GM19240 (cell line): ENCODE measurements around the gene ZNF2.
"Not testable (repeated sequence)": the region's sequence is repeated elsewhere in the genome, so short reads cannot be mapped to it uniquely, and the experiment has no call there.

ENCODE experiments used
- DNase-seq: peaks from one replicate; pipeline ENCODE4 v3.0.0; 2011; ENCODE audit warnings: low spot score; ENCODE audit not compliant: insufficient read length

Gene ZNF2

GRCh38 chr2:95165371-95166064 lies at the start of gene ZNF2:
Gene ZNF2, plus strand, starts transcription at chr2:95165809. Its CDS starts 10,418 bp downstream, at chr2:95176227.
- peak; percentile 97 for DNase-seq

GRCh38 chr2:95121093-95121406 lies 44.6 kb upstream of the ZNF2 start:
- DNase-seq, result no peak

GRCh38 chr2:95121407-95122196 lies 44.0 kb upstream of the ZNF2 start, which contains the start of gene MRPS5:
Gene MRPS5, minus strand, starts transcription at chr2:95121808. Its CDS starts 17 bp downstream, at chr2:95121791.
- peak; percentile 92 for DNase-seq

GRCh38 chr2:95122197-95122551 lies 43.4 kb upstream of the ZNF2 start:
- DNase-seq, result no peak

GRCh38 chr2:95138702-95139101 lies 26.9 kb upstream of the ZNF2 start:
- DNase-seq, result no peak

GRCh38 chr2:95143838-95144237 lies 21.8 kb upstream of the ZNF2 start:
- DNase-seq, result no peak

GRCh38 chr2:95149397-95149984 lies 16.1 kb upstream of the ZNF2 start:
- no peak for DNase-seq

GRCh38 chr2:95158441-95158840 lies 7.2 kb upstream of the ZNF2 start:
- no peak for DNase-seq

- peak; percentile 27 for DNase-seq
Observed at GRCh38 chr2:95158891-95159619, 6.6 kb upstream of the ZNF2 start.

- peak; percentile 62 for DNase-seq
Observed at GRCh38 chr2:95159690-95160449, 5.7 kb upstream of the ZNF2 start, which contains the start of gene ZNF514. Gene ZNF514, minus strand, starts transcription at chr2:95159848. Its CDS starts 6,595 bp downstream, at chr2:95153253.

- DNase-seq, result no peak
Observed at GRCh38 chr2:95165030-95165370, 609 bp upstream of the ZNF2 start.

GRCh38 chr2:95166065-95166763 lies 605 bp downstream of the ZNF2 start:
- no peak for DNase-seq

GRCh38 chr2:95171902-95172301 lies 6.3 kb downstream of the ZNF2 start:
- DNase-seq, result no peak

- DNase-seq, result no peak
Observed at GRCh38 chr2:95174031-95174542, 8.5 kb downstream of the ZNF2 start.

GRCh38 chr2:95179451-95179850 lies 13.8 kb downstream of the ZNF2 start:
- no peak for DNase-seq

GRCh38 chr2:95181774-95182173 lies 16.2 kb downstream of the ZNF2 start:
- DNase-seq, result no peak

GRCh38 chr2:95185197-95185596 lies 19.6 kb downstream of the ZNF2 start:
- DNase-seq, result no peak

- no peak for DNase-seq
Observed at GRCh38 chr2:95185973-95186372, 20.4 kb downstream of the ZNF2 start.

- not testable (repeated sequence) for DNase-seq
Observed at GRCh38 chr2:95192956-95193355, 27.3 kb downstream of the ZNF2 start.

- DNase-seq, result no peak
Observed at GRCh38 chr2:95203911-95204310, 38.3 kb downstream of the ZNF2 start.
